Stomach smooth muscle (tissue), 2 donors: ENCODE data around the gene ARHGAP18.

ENCODE experiments used
- H3K27ac ChIP-seq: one replicate; pipeline ENCODE4 v1.7.0; 2013; ENCODE audit warnings: mild to moderate bottlenecking, low read length, inconsistent platforms
- H3K27me3 ChIP-seq, 2 donors: one replicate each; pipeline ENCODE4 v1.7.0; 2013; ENCODE audit warnings: low read length in 2 of 2; ENCODE audit not compliant: insufficient read depth in 2 of 2, control insufficient read depth in 1 of 2
- H3K36me3 ChIP-seq, 2 donors: one replicate each; pipeline ENCODE4 v1.7.0; 2013; ENCODE audit warnings: low read length in 2 of 2; ENCODE audit not compliant: control insufficient read depth in 2 of 2, insufficient read depth in 2 of 2
- H3K4me1 ChIP-seq: one replicate; pipeline ENCODE4 v1.7.0; 2013; ENCODE audit warnings: low read length; ENCODE audit not compliant: control insufficient read depth, insufficient read depth
- H3K4me3 ChIP-seq, 2 donors: one replicate each; pipeline ENCODE4 v1.7.0; 2013; ENCODE audit warnings: low read length in 2 of 2
- H3K9ac ChIP-seq, 2 donors: one replicate each; pipeline ENCODE4 v1.7.0; 2013; ENCODE audit warnings: low read length in 2 of 2, mild to moderate bottlenecking in 1 of 2
- H3K9me3 ChIP-seq, 2 donors: one replicate each; pipeline ENCODE4 v1.7.0; 2013; ENCODE audit warnings: low read length in 2 of 2; ENCODE audit not compliant: control insufficient read depth in 2 of 2
- donor health status: healthy.
- donor health status: Pancreatic carcinoma.

ARHGAP18 gene

GRCh38 chr6:129709769-129710449 lies at the start of gene ARHGAP18:
ARHGAP18 (minus strand) TSS chr6:129710177; CDS start chr6:129710136, 41 bp downstream.
- peaks cover 9% of the 10 kb centered on the region for H3K4me1 ChIP-seq
- peak within 1 kb of the TSS; percentile 35 to 65 for H3K9ac ChIP-seq
- H3K27ac ChIP-seq, result peak within 1 kb of the TSS; percentile 56
- H3K4me3 ChIP-seq, result peak within 1 kb of the TSS; percentile 82 to 87
- no peaks in the 10 kb centered on the region for H3K27me3 ChIP-seq
- no peaks in the 10 kb centered on the region for H3K9me3 ChIP-seq
- no peaks in the 10 kb centered on the region for H3K36me3 ChIP-seq

- H3K4me3 ChIP-seq, result no peak overlapping the region
- no peak overlapping the region for H3K9ac ChIP-seq
- H3K9me3 ChIP-seq, result no peaks in the 10 kb centered on the region
- no peaks in the 10 kb centered on the region for H3K27me3 ChIP-seq
- H3K36me3 ChIP-seq, result no peaks in the 10 kb centered on the region
- H3K27ac ChIP-seq, result no peak overlapping the region
- H3K4me1 ChIP-seq, result no peaks in the 10 kb centered on the region
Measured at GRCh38 chr6:129755787-129756186, 45.8 kb upstream of the ARHGAP18 start.

GRCh38 chr6:129754750-129755149 lies 44.8 kb upstream of the ARHGAP18 start:
- Histone ChIP-seq H3K27me3 (no peaks in the 10 kb centered on the region), H3K27ac (no peak overlapping the region), H3K9me3 (no peaks in the 10 kb centered on the region), H3K36me3 (no peaks in the 10 kb centered on the region), H3K4me1 (no peaks in the 10 kb centered on the region), H3K4me3 (no peak overlapping the region), H3K9ac (no peak overlapping the region)

GRCh38 chr6:129753422-129753821 lies 43.4 kb upstream of the ARHGAP18 start:
- no peaks in the 10 kb centered on the region for H3K4me1 ChIP-seq
- no peaks in the 10 kb centered on the region for H3K27me3 ChIP-seq
- H3K9ac ChIP-seq, result no peak overlapping the region
- no peak overlapping the region for H3K27ac ChIP-seq
- H3K36me3 ChIP-seq, result no peaks in the 10 kb centered on the region
- no peak overlapping the region for H3K4me3 ChIP-seq
- no peaks in the 10 kb centered on the region for H3K9me3 ChIP-seq

GRCh38 chr6:129751384-129751783 lies 41.4 kb upstream of the ARHGAP18 start:
- H3K9ac ChIP-seq, result no peak overlapping the region
- H3K27ac ChIP-seq, result no peak overlapping the region
- no peak overlapping the region for H3K4me3 ChIP-seq
- H3K4me1 ChIP-seq, result no peaks in the 10 kb centered on the region
- H3K9me3 ChIP-seq, result no peaks in the 10 kb centered on the region
- no peaks in the 10 kb centered on the region for H3K36me3 ChIP-seq
- H3K27me3 ChIP-seq, result no peaks in the 10 kb centered on the region

GRCh38 chr6:129750360-129750759 lies 40.4 kb upstream of the ARHGAP18 start:
- Histone ChIP-seq H3K27me3 (no peaks in the 10 kb centered on the region), H3K36me3 (no peaks in the 10 kb centered on the region), H3K9me3 (no peaks in the 10 kb centered on the region), H3K27ac (no peak overlapping the region), H3K9ac (no peak overlapping the region), H3K4me1 (no peaks in the 10 kb centered on the region), H3K4me3 (no peak overlapping the region)

- Histone ChIP-seq H3K4me3 (no peak overlapping the region), H3K9ac (no peak overlapping the region), H3K27ac (no peak overlapping the region), H3K9me3 (no peaks in the 10 kb centered on the region), H3K4me1 (no peaks in the 10 kb centered on the region), H3K27me3 (no peaks in the 10 kb centered on the region), H3K36me3 (no peaks in the 10 kb centered on the region)
Measured at GRCh38 chr6:129749749-129750120, 39.8 kb upstream of the ARHGAP18 start.

GRCh38 chr6:129748901-129749748 lies 39.1 kb upstream of the ARHGAP18 start:
- no peak overlapping the region for H3K9ac ChIP-seq
- H3K36me3 ChIP-seq, result no peaks in the 10 kb centered on the region
- H3K27ac ChIP-seq, result no peak overlapping the region
- H3K27me3 ChIP-seq, result no peaks in the 10 kb centered on the region
- H3K4me1 ChIP-seq, result no peaks in the 10 kb centered on the region
- H3K4me3 ChIP-seq, result no peak overlapping the region
- no peaks in the 10 kb centered on the region for H3K9me3 ChIP-seq

- Histone ChIP-seq H3K4me3 (no peak overlapping the region), H3K9me3 (no peaks in the 10 kb centered on the region), H3K4me1 (no peaks in the 10 kb centered on the region), H3K27ac (no peak overlapping the region), H3K9ac (no peak overlapping the region), H3K27me3 (no peaks in the 10 kb centered on the region), H3K36me3 (no peaks in the 10 kb centered on the region)
Measured at GRCh38 chr6:129748212-129748900, 38.4 kb upstream of the ARHGAP18 start.

GRCh38 chr6:129747588-129748112 lies 37.7 kb upstream of the ARHGAP18 start:
- Histone ChIP-seq H3K9me3 (no peaks in the 10 kb centered on the region), H3K4me1 (no peaks in the 10 kb centered on the region), H3K36me3 (no peaks in the 10 kb centered on the region), H3K27ac (no peak overlapping the region), H3K9ac (no peak overlapping the region), H3K27me3 (no peaks in the 10 kb centered on the region), H3K4me3 (no peak overlapping the region)
